Sciatic nerve (tissue), 2 donors: ENCODE measurements around the gene GABBR1. TPM values are rescaled to one million over a fixed set of nuclear protein-coding genes. Genes with fewer than 3 reads are reported as not detected.

Experiments
- ATAC-seq: fragments of 200-7000 bp; cut with Tn5 transposase; one replicate; pipeline ENCODE4 v1.9.1; 2020; ENCODE audit warnings: mild to moderate bottlenecking, moderate library complexity
- DNase-seq: peaks from one replicate; pipeline ENCODE4 v3.0.0-alpha.2; 2020; ENCODE audit warnings: low spot score
- intact Hi-C: fragments of 100-400 bp; cut with DNase I; formaldehyde crosslinking; loops from one replicate; pipeline ENCODE4 v1.14.2; 2022
- total RNA-seq: library from RNA; stranded (reverse); fragmentation: NEBNext Ultra II Directional; extraction: Animal tissue kit (Norgen Biotek cat#: 25700); gene quantifications from one replicate; pipeline ENCODE4 v1.2.1, GENCODE V29; 2021
- donor health status: DM: no; HTN: no; CAD: no.
- donor health status: DM: no; HTN: no; CAD: no.

Gene GABBR1
- total RNA-seq, 1 donor from 2014 or later, result 106 TPM

GRCh38 chr6:29656157-29656556 lies 23.2 kb upstream of the GABBR1 start:
- intact Hi-C loops, result no loop called here
- ATAC-seq (no peak), DNase-seq (no peak)

GRCh38 chr6:29655658-29656057 lies 22.7 kb upstream of the GABBR1 start:
- intact Hi-C loops, result no loop called here
- DNase-seq (no peak), ATAC-seq (no peak)

DNA sequence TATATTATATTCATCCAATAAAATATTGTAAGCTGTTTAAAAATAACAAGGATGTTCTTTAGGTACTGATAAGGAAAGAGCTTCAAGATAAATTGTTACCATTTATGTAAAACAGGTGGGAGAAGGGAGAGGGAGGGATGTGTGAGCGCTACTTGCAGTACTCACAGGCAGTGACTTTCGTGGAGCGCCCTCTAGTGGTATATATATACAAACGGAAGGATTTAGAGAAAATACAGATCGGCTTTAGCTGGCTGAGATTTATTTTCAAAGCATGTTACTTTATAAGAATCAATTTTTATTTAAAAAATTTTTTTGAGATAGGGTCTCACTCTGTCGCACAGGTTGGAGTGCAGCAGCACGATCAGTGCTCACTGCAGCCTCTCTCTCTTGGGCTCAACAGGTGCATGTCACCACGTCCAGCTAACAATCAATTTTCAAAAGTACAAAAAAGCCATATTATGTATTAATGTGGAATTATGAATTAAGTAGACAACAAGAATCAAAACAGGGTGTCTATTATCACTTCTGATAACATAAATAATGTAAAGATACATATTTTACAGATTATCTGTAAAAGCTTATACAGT lies 20.6 kb upstream of the GABBR1 start:
- no peak for DNase-seq
- no peak for ATAC-seq
- intact Hi-C loops, result no loop called here

GRCh38 chr6:29652198-29652584 lies 19.2 kb upstream of the GABBR1 start:
- no peak for DNase-seq
- intact Hi-C loops, result no loop called here

GRCh38 chr6:29651413-29652197 lies 18.6 kb upstream of the GABBR1 start:
- ATAC-seq (no peak), DNase-seq (no peak)
- intact Hi-C loops, result no loop called here

More at GRCh38 chr6:29652198-29652584, 19.2 kb upstream of the GABBR1 start:
- no peak for ATAC-seq

GRCh38 chr6:29649701-29650673 lies 17.0 kb upstream of the GABBR1 start:
- DNase-seq (peak; percentile 100), ATAC-seq (peak; percentile 99)
- intact Hi-C loops, result no loop called here

DNA sequence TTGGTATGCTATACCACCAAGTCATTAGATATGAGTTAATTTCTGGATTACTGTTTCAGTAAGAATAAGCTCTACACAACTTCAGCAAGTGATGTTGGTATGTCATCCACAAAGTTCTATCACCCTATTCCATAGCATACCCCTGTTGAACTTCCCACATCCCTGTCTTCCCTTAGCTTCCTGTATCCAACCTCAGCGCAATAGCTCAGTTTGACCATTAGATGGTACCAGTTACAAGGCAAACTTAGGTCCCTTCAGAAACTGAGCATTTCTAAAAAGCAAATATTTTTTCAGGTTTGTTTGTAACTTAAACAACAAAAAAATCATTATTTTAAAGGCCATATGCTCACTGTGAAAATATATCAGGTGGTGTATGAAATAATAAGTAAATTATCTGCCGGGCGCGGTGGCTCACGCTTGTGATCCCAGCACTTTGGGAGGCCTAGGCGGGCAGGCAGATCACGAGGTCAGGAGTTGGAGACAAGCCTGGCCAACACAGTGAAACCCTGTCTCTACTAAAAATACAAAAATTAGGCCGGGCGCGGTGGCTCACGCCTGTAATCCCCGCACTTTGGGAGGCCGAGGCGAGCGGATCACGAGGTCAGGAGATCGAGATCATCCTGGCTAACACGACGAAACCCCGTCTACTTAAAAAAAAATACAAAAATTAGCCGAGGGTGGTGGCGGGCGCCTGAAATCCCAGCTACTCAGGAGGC lies 15.1 kb upstream of the GABBR1 start:
- ATAC-seq (no peak), DNase-seq (no peak)
- intact Hi-C loops, result no loop called here

GRCh38 chr6:29641430-29642148 lies 8.6 kb upstream of the GABBR1 start:
- DNase-seq, result no peak
- no peak for ATAC-seq
- intact Hi-C loops, result no loop called here

DNA sequence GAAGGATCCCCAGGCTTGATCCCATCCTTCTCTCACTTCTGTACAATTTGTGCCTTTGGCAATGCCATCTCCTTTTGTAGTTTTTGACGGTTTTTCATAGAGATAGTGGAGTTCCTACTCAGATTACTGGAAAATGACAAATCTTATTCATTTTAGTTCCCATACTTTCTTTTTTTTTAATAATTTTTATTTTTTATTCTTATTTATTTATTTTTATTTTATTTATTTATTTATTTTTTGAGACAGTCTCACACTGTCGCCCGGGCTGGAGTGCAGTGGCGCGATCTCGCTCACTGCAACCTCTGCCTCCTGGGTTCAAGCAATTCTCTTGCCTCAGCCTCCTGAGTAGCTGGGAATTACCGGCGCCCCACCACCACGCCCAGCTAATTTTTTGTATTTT lies 4.3 kb upstream of the GABBR1 start:
- DNase-seq (no peak), ATAC-seq (no peak)
- intact Hi-C loops, result no loop called here

- intact Hi-C loops, result no loop called here
- no peak for DNase-seq
- peak; percentile 18 for ATAC-seq
These were observed 537 bp upstream of the GABBR1 start for GRCh38 chr6:29633534-29633905.

GRCh38 chr6:29631860-29632731 lies 887 bp downstream of the GABBR1 start:
- intact Hi-C loops, result no loop called here
- ATAC-seq (peak; percentile 20), DNase-seq (peak; percentile 84)

DNA sequence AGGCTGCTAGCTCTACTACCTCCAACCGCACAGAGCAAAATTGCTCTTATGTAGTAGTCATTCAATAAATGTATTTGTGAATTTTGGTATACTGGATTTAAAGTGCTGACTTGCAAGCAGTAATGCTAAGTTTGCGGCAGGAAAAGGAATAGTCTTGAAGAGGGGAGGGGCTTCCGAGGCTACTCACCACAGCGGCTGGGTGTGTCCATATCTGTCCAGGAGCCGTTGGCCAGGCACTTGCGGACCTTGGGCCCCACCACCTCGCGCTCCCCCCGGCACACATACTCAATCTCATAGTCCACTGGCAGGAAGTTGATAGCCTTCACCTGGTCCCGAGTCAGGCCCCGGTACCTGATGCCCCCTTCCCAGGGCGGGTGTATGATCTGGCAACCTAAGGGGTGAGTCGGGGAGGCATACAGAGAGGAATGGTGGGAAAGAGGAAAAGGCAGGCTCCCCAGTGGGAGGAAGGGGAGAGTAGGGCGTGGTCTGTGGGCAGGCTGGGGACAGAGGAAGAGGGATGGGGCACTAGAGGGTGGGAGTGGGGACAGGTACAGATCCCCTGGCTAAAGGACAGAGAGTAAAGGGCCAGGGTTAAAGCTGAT lies 1.7 kb downstream of the GABBR1 start:
- ATAC-seq (no peak), DNase-seq (no peak)
- intact Hi-C loops, result no loop called here

DNA sequence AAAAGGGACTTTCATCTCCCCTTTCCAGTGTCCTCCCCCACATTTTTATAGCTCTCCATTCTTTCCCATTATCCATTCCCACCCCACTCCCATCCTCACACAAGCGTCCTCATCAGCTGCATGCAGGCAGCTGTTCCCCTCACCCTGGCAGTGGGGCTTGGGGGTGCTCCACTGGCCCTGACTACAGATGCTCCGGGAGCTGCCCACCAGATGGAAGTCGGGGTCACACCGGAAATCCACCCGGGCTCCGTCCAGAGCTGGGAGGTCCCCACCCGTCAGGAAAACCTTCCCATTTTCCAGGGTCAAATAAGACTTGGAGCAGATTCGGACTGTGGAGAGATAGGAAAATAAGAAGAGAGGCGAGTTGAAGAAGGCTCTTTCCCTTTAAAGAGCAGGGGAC lies 2.7 kb downstream of the GABBR1 start:
- intact Hi-C loops, result no loop called here
- ATAC-seq (no peak), DNase-seq (no peak)

GRCh38 chr6:29629571-29629970 lies 3.4 kb downstream of the GABBR1 start:
- intact Hi-C loops, result no loop called here
- DNase-seq (no peak), ATAC-seq (no peak)

DNA sequence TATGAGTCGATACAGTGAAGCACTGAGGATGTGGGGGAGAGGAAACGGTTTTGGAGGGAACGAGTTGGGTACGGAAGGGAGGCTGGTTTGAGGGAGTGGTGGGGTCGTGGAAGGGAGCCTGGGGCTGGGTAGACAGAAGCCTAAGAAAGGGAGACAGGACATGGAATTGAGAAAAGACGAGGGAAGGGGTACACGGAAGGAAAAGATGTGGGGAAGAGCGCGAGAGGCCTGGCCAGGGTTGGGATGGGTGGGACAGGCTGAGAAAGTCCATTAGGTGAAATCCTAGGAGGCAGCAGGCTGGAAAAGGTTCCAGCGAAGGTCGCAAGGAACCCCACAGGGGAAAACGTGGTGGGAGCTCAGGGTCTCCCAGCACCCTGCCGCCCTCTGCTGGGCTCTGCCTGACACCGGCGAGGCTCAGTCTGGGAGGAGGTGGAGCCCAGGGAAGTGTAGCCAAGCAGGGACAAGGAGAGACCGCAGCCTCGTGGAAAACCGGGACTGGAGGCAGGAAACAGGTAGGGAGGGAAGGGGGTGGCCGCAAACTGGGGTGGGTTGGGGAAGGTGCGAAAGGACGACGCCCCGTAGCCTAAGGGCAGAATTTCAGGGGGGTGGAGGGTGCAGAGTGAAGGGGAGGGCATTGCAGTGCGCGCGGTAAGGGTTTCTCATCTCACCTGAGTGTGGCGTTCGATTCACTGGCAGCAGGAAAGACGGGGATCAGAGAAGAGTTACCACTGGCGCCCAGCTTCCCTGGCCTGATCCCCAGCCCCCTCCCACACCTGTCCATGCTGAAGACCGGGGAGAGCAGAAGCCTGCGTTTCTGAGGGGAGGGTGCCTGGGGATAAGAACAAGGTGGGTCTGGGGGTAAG lies 4.3 kb downstream of the GABBR1 start:
- intact Hi-C loops, result no loop called here
- ATAC-seq (peak; percentile 71), DNase-seq (peak; percentile 85)

- ATAC-seq, result peak; percentile 80
- intact Hi-C loops, result no loop called here
- DNase-seq, result peak; percentile 86
These were observed 5.1 kb downstream of the GABBR1 start for GRCh38 chr6:29627755-29628418.
